D721Med (cell line): Measurements from ENCODE around the gene MAPKAP1.
"Not testable (repeated sequence)": the region's sequence is repeated elsewhere in the genome, so short reads cannot be mapped to it uniquely, and the experiment has no call there.

Experiments used
- DNase-seq: peaks from one replicate; pipeline ENCODE4 v3.0.0; 2011; ENCODE audit warnings: low spot score; ENCODE audit not compliant: insufficient read length
- FAIRE-seq: peaks from 2 replicates; lab custom pipeline; 2011; peaks lifted over from hg19 to GRCh38; lab: Jason Lieb, UNC
- TF ChIP-seq, protein P1 (sequence below): IDR thresholded peaks from 2 replicates; pipeline ENCODE4 v1.5.1; 2012; ENCODE audit warnings: mild to moderate bottlenecking, control low read depth; ENCODE audit not compliant: insufficient read depth; ENCODE audit errors: missing control alignments

MAPKAP1 gene

DNA sequence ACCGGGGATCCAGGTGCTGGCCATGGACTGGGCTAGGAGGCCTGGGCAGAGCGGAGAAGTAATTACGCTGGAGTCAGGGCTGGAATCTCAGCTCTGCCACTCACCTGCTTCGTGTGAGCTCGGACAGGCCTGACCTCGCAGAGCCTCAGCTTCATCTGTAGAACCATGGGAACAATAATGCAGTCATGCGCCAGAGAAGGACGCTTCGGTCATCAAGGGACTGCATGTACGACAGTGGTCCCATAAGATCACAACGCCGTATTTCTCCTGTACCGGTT, 300.3 kb downstream of the MAPKAP1 start:
- FAIRE-seq (no peak), DNase-seq (no peak)
- TF ChIP-seq, protein P1, sequence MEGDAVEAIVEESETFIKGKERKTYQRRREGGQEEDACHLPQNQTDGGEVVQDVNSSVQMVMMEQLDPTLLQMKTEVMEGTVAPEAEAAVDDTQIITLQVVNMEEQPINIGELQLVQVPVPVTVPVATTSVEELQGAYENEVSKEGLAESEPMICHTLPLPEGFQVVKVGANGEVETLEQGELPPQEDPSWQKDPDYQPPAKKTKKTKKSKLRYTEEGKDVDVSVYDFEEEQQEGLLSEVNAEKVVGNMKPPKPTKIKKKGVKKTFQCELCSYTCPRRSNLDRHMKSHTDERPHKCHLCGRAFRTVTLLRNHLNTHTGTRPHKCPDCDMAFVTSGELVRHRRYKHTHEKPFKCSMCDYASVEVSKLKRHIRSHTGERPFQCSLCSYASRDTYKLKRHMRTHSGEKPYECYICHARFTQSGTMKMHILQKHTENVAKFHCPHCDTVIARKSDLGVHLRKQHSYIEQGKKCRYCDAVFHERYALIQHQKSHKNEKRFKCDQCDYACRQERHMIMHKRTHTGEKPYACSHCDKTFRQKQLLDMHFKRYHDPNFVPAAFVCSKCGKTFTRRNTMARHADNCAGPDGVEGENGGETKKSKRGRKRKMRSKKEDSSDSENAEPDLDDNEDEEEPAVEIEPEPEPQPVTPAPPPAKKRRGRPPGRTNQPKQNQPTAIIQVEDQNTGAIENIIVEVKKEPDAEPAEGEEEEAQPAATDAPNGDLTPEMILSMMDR = no peak

DNA sequence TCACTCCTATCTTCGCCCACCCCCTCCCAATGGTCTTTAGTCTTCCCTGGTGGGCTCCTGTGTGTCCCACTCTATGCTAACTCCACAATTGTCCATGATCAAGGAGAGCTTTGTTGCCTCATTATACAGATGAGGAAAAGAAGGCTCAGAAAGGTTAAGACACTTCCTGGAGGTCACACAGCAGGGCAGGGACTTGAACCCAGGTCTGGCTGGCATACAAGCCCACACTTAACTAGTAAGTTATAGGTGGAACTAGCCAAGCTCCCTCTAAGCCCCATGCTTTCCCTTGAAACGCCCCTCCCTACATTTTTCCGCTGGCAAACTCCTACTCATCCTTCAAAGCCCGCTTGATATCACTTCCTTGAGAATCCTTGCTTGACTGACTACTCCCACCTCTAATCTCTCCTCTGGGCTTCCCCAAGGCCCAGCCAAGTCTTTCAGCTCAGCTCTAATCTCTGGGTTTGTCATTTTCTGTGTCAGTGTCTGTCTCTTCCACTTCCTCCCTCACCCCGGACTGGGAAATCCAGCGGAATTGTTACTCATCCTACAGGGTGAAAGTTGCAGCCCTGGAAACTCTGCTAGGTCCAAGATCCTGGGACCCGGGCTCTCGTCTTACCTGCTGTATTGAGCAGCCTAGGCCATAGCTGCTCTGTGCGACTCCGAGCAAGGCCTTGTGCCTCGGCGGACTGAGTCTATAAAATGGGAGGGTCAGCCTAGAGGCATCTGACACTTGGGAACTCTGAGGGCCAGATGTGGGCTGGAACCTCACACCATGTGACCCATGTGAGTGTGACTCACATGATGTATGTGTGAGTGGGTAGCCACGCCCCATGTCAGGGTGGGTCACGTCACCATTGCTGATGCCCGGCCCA, 300.8 kb downstream of the MAPKAP1 start:
- TF ChIP-seq, protein P1 = no peak
- DNase-seq (no peak), FAIRE-seq (no peak)

GRCh38 chr9:125404733-125405132, 302.3 kb downstream of the MAPKAP1 start:
- TF ChIP-seq, protein P1 = no peak
- no peak for DNase-seq
- FAIRE-seq = no peak

- FAIRE-seq (no peak), DNase-seq (no peak)
- TF ChIP-seq, protein P1 = no peak
These were observed 306.0 kb downstream of the MAPKAP1 start for GRCh38 chr9:125400725-125401716.

- FAIRE-seq, DNase-seq: not testable (repeated sequence)
These were observed 306.8 kb downstream of the MAPKAP1 start for GRCh38 chr9:125400232-125400631.

DNA sequence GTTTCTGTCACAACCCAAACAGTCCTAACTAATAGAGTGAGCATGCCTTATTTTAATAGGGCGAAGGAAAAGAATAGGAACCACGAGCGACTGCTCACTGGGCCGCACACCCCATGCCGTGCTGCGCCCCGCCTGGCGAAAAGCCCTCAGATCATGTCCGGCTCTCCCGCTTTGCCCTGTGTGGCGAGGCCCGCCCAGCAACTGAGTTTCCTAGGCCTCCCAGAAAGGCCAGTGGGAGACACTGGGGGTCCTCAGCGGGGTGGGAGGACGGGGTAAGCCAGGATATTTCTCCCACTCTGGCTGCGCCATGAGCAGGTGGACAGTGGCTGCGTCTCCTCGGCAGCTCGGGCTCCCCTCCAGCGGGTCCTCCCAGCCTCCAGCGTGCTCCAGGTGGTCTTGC, 307.3 kb downstream of the MAPKAP1 start:
- TF ChIP-seq, protein P1 = no peak
- DNase-seq = no peak
- FAIRE-seq = no peak

DNA sequence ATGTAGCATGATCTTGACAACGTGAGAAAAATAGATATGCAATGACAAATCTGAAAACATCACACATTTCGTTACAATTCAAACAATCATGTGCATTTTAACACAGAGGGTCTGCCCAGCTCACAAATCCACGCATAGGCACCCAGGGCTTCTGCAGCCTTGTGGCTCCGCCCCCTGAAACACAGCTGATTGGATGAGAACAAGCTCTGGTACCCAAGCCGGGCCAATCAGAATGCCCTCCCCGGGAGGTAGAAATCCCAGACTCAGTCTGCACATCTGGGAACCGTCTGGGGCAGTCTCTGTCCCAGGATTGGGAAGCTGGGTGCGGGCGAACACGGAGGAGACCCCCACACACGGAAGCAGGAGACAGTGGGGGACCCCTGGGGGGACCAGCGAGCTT, 307.8 kb downstream of the MAPKAP1 start:
- FAIRE-seq = no peak
- TF ChIP-seq, protein P1 = no peak
- DNase-seq = no peak
